Muscle of leg (tissue), 11 donors: ENCODE results near the gene BTNL3. TPM values are rescaled to one million over a fixed set of nuclear protein-coding genes. Genes with fewer than 3 reads are reported as not detected.

Experiments
- DNase-seq: peaks from one replicate; pipeline ENCODE4 v3.0.0; 2013
- H3K27ac ChIP-seq: one replicate; pipeline ENCODE4 v1.5.1; 2013; ENCODE audit warnings: mild to moderate bottlenecking, low read length, control low read depth
- H3K27me3 ChIP-seq: one replicate; pipeline ENCODE4 v1.6.1; 2013; ENCODE audit warnings: low read length; ENCODE audit not compliant: control insufficient read depth, insufficient read depth
- H3K36me3 ChIP-seq: one replicate; pipeline ENCODE4 v1.6.1; 2013; ENCODE audit warnings: low read length; ENCODE audit not compliant: control insufficient read depth, insufficient read depth
- H3K4me1 ChIP-seq: one replicate; pipeline ENCODE4 v1.6.1; 2013; ENCODE audit warnings: low read length; ENCODE audit not compliant: control insufficient read depth, insufficient read depth
- H3K4me3 ChIP-seq: one replicate; pipeline ENCODE4 v1.5.1; 2013; ENCODE audit warnings: low read length, control low read depth
- H3K9me3 ChIP-seq: replicated peaks from 2 replicates; pipeline ENCODE4 v1.6.1; 2013; ENCODE audit warnings: low read depth, low read length; ENCODE audit not compliant: control insufficient read depth
- WGBS: methylation state at CpG from one replicate; pipeline ENCODE4 v1.1.5; 2013; ENCODE audit warnings: missing lambda C conversion rate; ENCODE audit not compliant: insufficient coverage; 5-methylcytosine and 5-hydroxymethylcytosine counted together
- polyA plus RNA-seq, 8 donors: library from polyadenylated mRNA; unstranded; fragments of 120-200 nt; gene quantifications; one replicate each; pipeline versions ENCODE4 v1.2.1 to v1.2.3, GENCODE V29; 2013; ENCODE audit warnings: inconsistent platforms in 1 of 8, low replicate concordance in 1 of 8; ENCODE audit not compliant: insufficient read length in 8 of 8, insufficient read depth in 1 of 8
- total RNA-seq: library from RNA; stranded (reverse); fragments of 120-200 nt; gene quantifications from one replicate; pipeline ENCODE4 v1.2.4, GENCODE V29; 2013

BTNL3 gene
- total and polyA plus RNA-seq, 9 donors, result 0.04 to 1.8 (median 0.08) TPM; not detected in 4

DNA sequence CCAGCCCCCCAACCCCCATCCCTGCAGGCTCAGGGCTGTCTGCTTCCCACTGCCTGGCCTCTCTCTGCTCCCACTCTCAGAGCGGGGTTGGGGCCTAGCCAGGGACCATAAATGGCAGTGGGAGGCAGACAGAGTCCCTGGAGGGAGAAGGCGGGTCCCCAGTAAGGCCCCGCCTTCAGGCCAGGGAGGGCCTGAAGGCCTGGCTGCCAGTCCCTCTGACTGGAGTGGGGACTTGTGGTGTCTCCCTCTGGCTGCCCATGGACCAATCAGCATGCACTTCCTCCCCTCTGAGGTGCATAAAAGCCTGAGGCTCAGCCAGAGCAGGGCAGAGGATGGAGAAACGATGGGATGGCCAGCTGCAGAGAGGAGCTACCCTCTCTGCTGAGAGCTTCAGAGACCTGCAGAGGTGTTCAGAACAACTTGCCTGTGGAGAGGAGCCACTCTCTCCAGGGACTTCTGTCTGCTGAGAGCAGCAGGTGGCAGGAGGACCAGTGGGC lies 48.8 kb downstream of the BTNL3 start:
- no peak overlapping the region for H3K4me3 ChIP-seq
- DNase-seq, result no peak
- WGBS, result 70% methylated on average over 3 of the region's 4 CpGs
- no peak overlapping the region for H3K27ac ChIP-seq
- no peaks in the 10 kb centered on the region for H3K36me3 ChIP-seq
- peaks cover 17% of the 10 kb centered on the region for H3K4me1 ChIP-seq
- no peaks in the 10 kb centered on the region for H3K9me3 ChIP-seq
- peaks cover 5% of the 10 kb centered on the region for H3K27me3 ChIP-seq

- Histone ChIP-seq H3K9me3 (no peaks in the 10 kb centered on the region), H3K36me3 (no peaks in the 10 kb centered on the region), H3K27ac (peak overlapping the region; percentile 51), H3K4me3 (no peak overlapping the region), H3K27me3 (peaks cover 7% of the 10 kb centered on the region), H3K4me1 (peaks cover 19% of the 10 kb centered on the region)
- 57% methylated on average over 4 of the region's 8 CpGs for WGBS
- no peak for DNase-seq
Observed at GRCh38 chr5:181039471-181039870, 50.8 kb downstream of the BTNL3 start.

DNA sequence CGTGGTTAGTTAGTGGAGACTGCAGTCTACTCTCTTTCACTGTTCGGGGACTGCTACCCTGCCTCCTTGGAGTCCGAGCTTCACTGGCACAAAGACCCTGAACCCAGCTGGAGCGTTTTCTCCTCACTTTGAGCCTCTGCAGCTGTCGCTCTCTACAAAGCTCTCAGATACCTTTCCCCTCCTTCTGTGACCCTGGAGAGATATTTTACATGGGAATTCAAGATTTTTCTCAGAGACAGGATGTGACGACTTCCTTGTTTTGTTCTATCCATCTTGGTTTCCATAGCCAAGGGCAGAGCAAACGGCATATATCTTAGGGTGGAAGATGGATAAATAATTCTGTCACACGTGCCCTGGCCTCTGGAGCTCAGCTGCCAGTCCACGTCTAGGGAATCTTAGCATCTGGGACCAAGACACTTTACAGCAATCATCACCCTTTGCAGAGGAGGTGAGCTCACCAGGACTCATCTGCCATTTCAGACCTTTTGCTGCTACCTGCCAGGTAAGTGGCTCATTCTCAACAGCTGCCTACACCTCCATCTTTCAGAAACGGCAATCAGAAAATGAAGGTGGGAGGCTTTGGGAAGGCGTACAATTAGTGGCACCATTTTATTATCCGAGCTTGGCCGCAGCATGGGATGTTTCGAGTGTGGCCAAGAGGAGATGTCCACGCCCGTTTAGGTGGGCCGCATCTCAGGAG lies 51.4 kb downstream of the BTNL3 start, which contains the start of gene BTNL9:
Gene BTNL9, plus strand, starts transcription at position 336 of the 700 bp plus-strand sequence. CDS start 5,224 bp downstream, outside the sequence.
- Histone ChIP-seq H3K27ac (peak within 1 kb of the TSS; percentile 51), H3K4me3 (peak within 1 kb of the TSS; percentile 22), H3K27me3 (peaks cover 7% of the 10 kb centered on the region), H3K36me3 (no peaks in the 10 kb centered on the region), H3K9me3 (no peaks in the 10 kb centered on the region), H3K4me1 (peaks cover 21% of the 10 kb centered on the region)
- WGBS, result 63% methylated on average over 13 of the region's 17 CpGs
- DNase-seq, result peak; percentile 19

- Histone ChIP-seq H3K4me1 (peaks cover 21% of the 10 kb centered on the region), H3K9me3 (no peaks in the 10 kb centered on the region), H3K27me3 (peaks cover 7% of the 10 kb centered on the region), H3K4me3 (peak overlapping the region; percentile 22), H3K27ac (peak overlapping the region; percentile 47), H3K36me3 (no peaks in the 10 kb centered on the region)
- DNase-seq, result no peak
- WGBS, result 80% methylated on average over 4 of the region's 8 CpGs
Observed at GRCh38 chr5:181040631-181040945, 51.9 kb downstream of the BTNL3 start.

- Histone ChIP-seq H3K4me1 (peaks cover 21% of the 10 kb centered on the region), H3K4me3 (peak overlapping the region; percentile 22), H3K9me3 (no peaks in the 10 kb centered on the region), H3K27me3 (peaks cover 7% of the 10 kb centered on the region), H3K36me3 (no peaks in the 10 kb centered on the region), H3K27ac (no peak overlapping the region)
- WGBS, result 44% methylated on average over 5 of the region's 6 CpGs
- no peak for DNase-seq
Observed at GRCh38 chr5:181041043-181041442, 52.4 kb downstream of the BTNL3 start.

GRCh38 chr5:181042036-181042713 lies 53.5 kb downstream of the BTNL3 start:
- Histone ChIP-seq H3K27me3 (peaks cover 11% of the 10 kb centered on the region), H3K36me3 (no peaks in the 10 kb centered on the region), H3K4me1 (peaks cover 11% of the 10 kb centered on the region), H3K4me3 (peak overlapping the region; percentile 5), H3K27ac (no peak overlapping the region), H3K9me3 (no peaks in the 10 kb centered on the region)
- DNase-seq, result no peak
- WGBS, result 58% methylated on average over 9 of the region's 15 CpGs

- Histone ChIP-seq H3K9me3 (no peaks in the 10 kb centered on the region), H3K27ac (no peak overlapping the region), H3K36me3 (no peaks in the 10 kb centered on the region), H3K27me3 (peaks cover 11% of the 10 kb centered on the region), H3K4me1 (peaks cover 10% of the 10 kb centered on the region), H3K4me3 (no peak overlapping the region)
- 78% methylated on average over 4 of the region's 11 CpGs for WGBS
- DNase-seq, result no peak
Observed at GRCh38 chr5:181042722-181043121, 54.1 kb downstream of the BTNL3 start.

DNA sequence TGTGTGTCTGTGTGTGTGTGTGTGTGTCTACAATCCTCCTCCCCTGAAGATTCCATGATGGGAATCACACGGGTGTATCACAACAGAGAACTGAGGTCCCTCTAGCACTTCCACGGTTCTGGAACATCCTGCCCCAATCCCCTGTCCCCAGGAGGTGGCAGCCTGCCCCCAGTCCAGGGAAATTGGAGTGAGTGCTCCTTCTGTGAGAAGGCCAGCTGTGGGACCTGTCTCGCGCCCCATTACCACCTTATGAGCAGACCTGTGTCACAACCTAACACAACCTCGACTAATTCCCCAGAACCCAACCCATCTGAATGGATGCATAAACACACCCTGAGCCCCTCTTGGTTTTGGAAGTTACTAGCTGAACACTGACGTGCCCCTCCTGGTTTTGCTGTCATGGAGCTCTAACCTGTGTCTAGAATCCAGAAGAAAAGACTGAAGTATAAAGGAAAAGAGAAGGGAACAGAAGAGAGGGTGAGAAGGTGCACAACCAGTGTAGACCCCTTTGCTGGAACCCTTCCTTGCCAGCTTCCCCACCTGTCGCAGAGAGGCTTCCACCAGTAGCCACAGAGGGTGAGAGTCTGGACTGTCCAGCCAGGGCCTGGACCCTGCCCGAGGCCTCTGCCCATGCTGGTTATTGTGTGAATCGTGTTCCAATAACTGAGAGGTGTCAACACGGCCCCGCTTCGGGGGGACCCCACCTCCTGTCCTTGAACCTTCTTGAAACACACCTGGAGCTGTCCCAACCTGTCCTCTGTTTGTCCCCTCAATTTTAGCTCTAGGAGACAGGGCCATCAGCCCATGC lies 54.8 kb downstream of the BTNL3 start:
- Histone ChIP-seq H3K27me3 (peaks cover 13% of the 10 kb centered on the region), H3K36me3 (no peaks in the 10 kb centered on the region), H3K4me1 (peaks cover 10% of the 10 kb centered on the region), H3K9me3 (no peaks in the 10 kb centered on the region), H3K27ac (no peak overlapping the region), H3K4me3 (no peak overlapping the region)
- no peak for DNase-seq
- WGBS, result 89% methylated on average over 7 of the region's 12 CpGs

DNA sequence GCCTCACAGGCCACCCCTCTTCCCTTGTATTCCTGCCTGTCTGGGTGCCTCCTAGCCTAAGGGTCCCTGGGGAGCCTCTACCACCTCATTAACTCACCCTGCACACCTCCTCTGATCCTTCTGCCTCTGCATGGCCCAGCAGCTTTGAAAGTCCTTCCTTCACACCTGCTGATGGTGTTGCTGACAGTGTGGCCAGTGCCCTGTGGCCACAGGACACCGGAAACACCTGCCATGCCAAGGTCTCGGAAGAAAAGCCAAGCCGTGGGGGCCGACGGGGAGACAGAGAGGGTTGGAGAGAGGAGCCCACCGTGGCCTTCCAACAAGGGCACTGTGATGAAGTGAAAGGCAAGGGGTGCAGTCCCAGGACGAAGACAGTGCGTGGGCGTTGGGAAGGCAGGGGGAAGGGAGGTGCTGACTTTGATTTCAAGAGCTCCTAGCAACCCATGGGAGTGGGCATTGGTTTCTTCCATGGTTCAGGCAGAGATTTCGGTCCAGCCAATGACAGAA lies 55.5 kb downstream of the BTNL3 start:
- DNase-seq, result no peak
- Histone ChIP-seq H3K27ac (peak overlapping the region; percentile 29), H3K9me3 (no peaks in the 10 kb centered on the region), H3K4me3 (no peak overlapping the region), H3K36me3 (no peaks in the 10 kb centered on the region), H3K4me1 (peaks cover 10% of the 10 kb centered on the region), H3K27me3 (peaks cover 13% of the 10 kb centered on the region)
- WGBS, result 76% methylated on average over 10 of the region's 10 CpGs
